Kidney (tissue), 22 donors: ENCODE measurements around the gene FOXC2. TPM values are rescaled to one million over a fixed set of nuclear protein-coding genes. Genes with fewer than 3 reads are reported as not detected.

Experiments used
- DNase-seq, 5 donors: peaks; one replicate each; pipeline ENCODE4 v3.0.0-alpha.2; 2013 to 2020
- FAIRE-seq: peaks from 2 replicates; lab custom pipeline; 2012; peaks lifted over from hg19 to GRCh38; lab: Jason Lieb, UNC
- H3K27ac ChIP-seq, 2 donors: one replicate each; pipeline ENCODE4 v1.7.0; 2013; ENCODE audit warnings: low read depth in 2 of 2, low read length in 2 of 2, inconsistent platforms in 1 of 2
- H3K27me3 ChIP-seq: one replicate; pipeline ENCODE4 v1.7.1; 2013; ENCODE audit warnings: low read length, inconsistent platforms; ENCODE audit not compliant: control insufficient read depth, insufficient read depth
- H3K36me3 ChIP-seq, 3 donors: one replicate each; pipeline versions ENCODE4 v1.7.0 to v1.7.1; 2013; ENCODE audit warnings: low read length in 3 of 3, control low read depth in 1 of 3, inconsistent platforms in 1 of 3; ENCODE audit not compliant: insufficient read depth in 3 of 3, control insufficient read depth in 2 of 3
- H3K4me1 ChIP-seq, 3 donors: one replicate each; pipeline versions ENCODE4 v1.7.0 to v1.7.1; 2013; ENCODE audit warnings: low read length in 3 of 3, inconsistent platforms in 1 of 3, low read depth in 1 of 3; ENCODE audit not compliant: control insufficient read depth in 2 of 3, insufficient read depth in 2 of 3
- H3K4me3 ChIP-seq, 3 donors: one replicate each; pipeline versions ENCODE4 v1.7.0 to v1.8.1; 2013; ENCODE audit warnings: low read length in 3 of 3, control low read depth in 1 of 3, inconsistent platforms in 1 of 3
- H3K9ac ChIP-seq, 3 donors: one replicate each; pipeline versions ENCODE4 v1.7.0 to v1.7.1; 2013; ENCODE audit warnings: low read length in 3 of 3, control low read depth in 1 of 3, inconsistent platforms in 1 of 3
- H3K9me3 ChIP-seq, 3 donors: one replicate each; pipeline versions ENCODE4 v1.7.0 to v1.7.1; 2013; ENCODE audit warnings: low read length in 3 of 3, control low read depth in 1 of 3, inconsistent platforms in 1 of 3; ENCODE audit not compliant: control insufficient read depth in 2 of 3, insufficient read depth in 1 of 3
- intact Hi-C: fragments of 100-400 bp; cut with DNase I; formaldehyde crosslinking; loops from one replicate; pipeline ENCODE4 v1.11.1; 2022
- long read RNA-seq, 10 donors: library from polyadenylated mRNA in 1 of 10; unstranded in 1 of 10; transcript quantifications; one replicate each; pipeline ENCODE4 v2.0.0 and lab custom pipeline, GENCODE V29; 2021 to 2026
- polyA plus RNA-seq: library from polyadenylated mRNA; stranded (reverse); fragments of 350-450 nt; fragmentation: Illumina TruSeq; extraction: RNeasy Lipid Tissue Mini Kit (QIAGEN cat#74804); gene quantifications from one replicate; pipeline ENCODE4 v1.2.3, GENCODE V29; 2014; ENCODE audit warnings: low read depth, low replicate concordance; ENCODE audit not compliant: insufficient read depth
- total RNA-seq: library from RNA; stranded (reverse); fragmentation: NEBNext Ultra II Directional; extraction: Animal tissue kit (Norgen Biotek cat#: 25700); gene quantifications from one replicate; pipeline ENCODE4 v1.2.1, GENCODE V29; 2021
- TF ChIP-seq, protein P1 (sequence below): IDR thresholded peaks from 3 replicates; pipeline ENCODE4 v1.5.1; 2012; ENCODE audit warnings: mild to moderate bottlenecking, moderate library complexity, borderline replicate concordance; ENCODE audit not compliant: insufficient read depth; ENCODE audit errors: extremely low read depth
- donor health status: control.
- donor health status: control.
- donor health status: control.
- donor health status: control.
- donor health status: control.
- donor health status: DM: yes; HTN: yes; CAD: no.
- donor health status: Normal renal cell carcinoma (clear cell type).

FOXC2 gene
- total RNA-seq (6.3 TPM), polyA plus RNA-seq (3.8 TPM)
- long read RNA-seq, donor 1, transcript FOXC2-201 (1 exons, 2,478 nt): major isoform, 56 of 97 reads
- long read RNA-seq, donor 1, transcript FOXC2-202 (1 exons, 2,900 nt): minor isoform, 41 of 97 reads
- long read RNA-seq, donor 1, partial matches to known transcripts: 0 of 97 reads
- long read RNA-seq, donor 1, other reads (novel, unspliced or antisense): 0 of 97 reads
- long read RNA-seq, donor 2, transcript FOXC2-201 (1 exons, 2,478 nt): major isoform, 29 of 45 reads
- long read RNA-seq, donor 2, transcript FOXC2-202 (1 exons, 2,900 nt): minor isoform, 16 of 45 reads
- long read RNA-seq, donor 2, partial matches to known transcripts: 0 of 45 reads
- long read RNA-seq, donor 2, other reads (novel, unspliced or antisense): 0 of 45 reads
- long read RNA-seq, donor 3, transcript FOXC2-202 (1 exons, 2,900 nt): major isoform, 31 of 60 reads
- long read RNA-seq, donor 3, transcript FOXC2-201 (1 exons, 2,478 nt): minor isoform, 29 of 60 reads
- long read RNA-seq, donor 3, partial matches to known transcripts: 0 of 60 reads
- long read RNA-seq, donor 3, other reads (novel, unspliced or antisense): 0 of 60 reads
- long read RNA-seq, donor 4, transcript FOXC2-202 (1 exons, 2,900 nt): major isoform, 17 of 27 reads
- long read RNA-seq, donor 4, transcript FOXC2-201 (1 exons, 2,478 nt): minor isoform, 10 of 27 reads
- long read RNA-seq, donor 4, partial matches to known transcripts: 0 of 27 reads
- long read RNA-seq, donor 4, other reads (novel, unspliced or antisense): 0 of 27 reads
- long read RNA-seq, donor 5, transcript FOXC2-201 (1 exons, 2,478 nt): major isoform, 7 of 8 reads
- long read RNA-seq, donor 5, partial matches to known transcripts: 0 of 8 reads
- long read RNA-seq, donor 5, other reads (novel, unspliced or antisense): 0 of 8 reads
- long read RNA-seq, donor 6, transcript FOXC2-201 (1 exons, 2,478 nt): major isoform, 21 of 29 reads
- long read RNA-seq, donor 6, transcript FOXC2-202 (1 exons, 2,900 nt): minor isoform, 8 of 29 reads
- long read RNA-seq, donor 6, partial matches to known transcripts: 0 of 29 reads
- long read RNA-seq, donor 6, other reads (novel, unspliced or antisense): 0 of 29 reads
- long read RNA-seq, donor 7, partial matches to known transcripts: 0 of 6 reads
- long read RNA-seq, donor 7, other reads (novel, unspliced or antisense): 0 of 6 reads
- long read RNA-seq, donor 8, transcript FOXC2-201 (1 exons, 2,478 nt): major isoform, 36 of 61 reads
- long read RNA-seq, donor 8, transcript FOXC2-202 (1 exons, 2,900 nt): minor isoform, 25 of 61 reads
- long read RNA-seq, donor 8, partial matches to known transcripts: 0 of 61 reads
- long read RNA-seq, donor 8, other reads (novel, unspliced or antisense): 0 of 61 reads
- long read RNA-seq, donor 9, transcript FOXC2-202 (1 exons, 2,900 nt): minor isoform, 16 of 39 reads
- long read RNA-seq, donor 9, transcript FOXC2-201 (1 exons, 2,478 nt): major isoform, 23 of 39 reads
- long read RNA-seq, donor 9, partial matches to known transcripts: 0 of 39 reads
- long read RNA-seq, donor 9, other reads (novel, unspliced or antisense): 0 of 39 reads
- long read RNA-seq, donor 10, transcript FOXC2-201 (1 exons, 2,478 nt): major isoform, 35 of 62 reads
- long read RNA-seq, donor 10, transcript FOXC2-202 (1 exons, 2,900 nt): minor isoform, 27 of 62 reads
- long read RNA-seq, donor 10, partial matches to known transcripts: 0 of 62 reads
- long read RNA-seq, donor 10, other reads (novel, unspliced or antisense): 0 of 62 reads

- FAIRE-seq: no peak
- TF ChIP-seq, protein P1, sequence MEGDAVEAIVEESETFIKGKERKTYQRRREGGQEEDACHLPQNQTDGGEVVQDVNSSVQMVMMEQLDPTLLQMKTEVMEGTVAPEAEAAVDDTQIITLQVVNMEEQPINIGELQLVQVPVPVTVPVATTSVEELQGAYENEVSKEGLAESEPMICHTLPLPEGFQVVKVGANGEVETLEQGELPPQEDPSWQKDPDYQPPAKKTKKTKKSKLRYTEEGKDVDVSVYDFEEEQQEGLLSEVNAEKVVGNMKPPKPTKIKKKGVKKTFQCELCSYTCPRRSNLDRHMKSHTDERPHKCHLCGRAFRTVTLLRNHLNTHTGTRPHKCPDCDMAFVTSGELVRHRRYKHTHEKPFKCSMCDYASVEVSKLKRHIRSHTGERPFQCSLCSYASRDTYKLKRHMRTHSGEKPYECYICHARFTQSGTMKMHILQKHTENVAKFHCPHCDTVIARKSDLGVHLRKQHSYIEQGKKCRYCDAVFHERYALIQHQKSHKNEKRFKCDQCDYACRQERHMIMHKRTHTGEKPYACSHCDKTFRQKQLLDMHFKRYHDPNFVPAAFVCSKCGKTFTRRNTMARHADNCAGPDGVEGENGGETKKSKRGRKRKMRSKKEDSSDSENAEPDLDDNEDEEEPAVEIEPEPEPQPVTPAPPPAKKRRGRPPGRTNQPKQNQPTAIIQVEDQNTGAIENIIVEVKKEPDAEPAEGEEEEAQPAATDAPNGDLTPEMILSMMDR: no peak
- H3K27me3 ChIP-seq: peaks cover 8% of the 10 kb centered on the region
- intact Hi-C loops: loop anchor here (5.0 to 10.0 kb wide), 2 partner anchors 496 to 718 kb away; no protein-coding TSS in a partner anchor
- H3K4me1 ChIP-seq: peaks cover 0 to 5% (median 0%) of the 10 kb centered on the region in 3 donors
- H3K9me3 ChIP-seq: no peaks in the 10 kb centered on the region
- peak within 1 kb of the TSS; percentile 76 to 84 for H3K27ac ChIP-seq
- DNase-seq: peak; percentile 96 to 99 (median 97)
- H3K9ac ChIP-seq: peak within 1 kb of the TSS; percentile 58 to 69 (median 60)
- no peaks in the 10 kb centered on the region for H3K36me3 ChIP-seq
- peak within 1 kb of the TSS; percentile 34 to 72 (median 52) for H3K4me3 ChIP-seq
These were observed at the start of gene FOXC2 for GRCh38 chr16:86566601-86566965. TSS of gene FOXC2 (plus strand) at chr16:86566829. CDS start at chr16:86567336, 507 bp downstream.

DNA sequence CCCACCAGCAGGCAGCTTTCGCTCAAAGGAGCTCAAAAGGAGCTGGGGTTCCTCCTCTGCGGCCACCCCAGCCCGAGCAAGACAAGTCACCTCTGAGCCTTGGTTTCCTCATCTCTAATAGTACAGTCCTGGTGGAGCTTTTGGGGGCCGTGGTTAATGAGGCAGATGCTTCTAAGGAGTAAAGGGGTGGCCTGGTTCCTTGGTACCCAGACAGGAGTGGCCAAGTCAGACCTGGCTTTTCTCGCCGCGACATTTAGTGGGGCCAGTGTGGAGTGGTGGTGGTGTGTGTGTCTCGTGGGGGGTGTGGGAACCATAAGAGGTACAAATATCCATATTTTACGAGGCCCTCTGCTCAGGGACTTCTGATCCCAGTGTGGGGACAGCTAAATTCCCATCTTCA is 49.6 kb upstream of the FOXC2 start:
- H3K36me3 ChIP-seq: no peaks in the 10 kb centered on the region
- H3K9ac ChIP-seq: no peak overlapping the region
- peaks cover 57% of the 10 kb centered on the region for H3K27me3 ChIP-seq
- peak in 1 of 5 donors; percentile 26 for DNase-seq
- TF ChIP-seq, protein P1: no peak
- intact Hi-C loops: loop anchor here (5.0 to 10.0 kb wide), 2 partner anchors 445 to 702 kb away; no protein-coding TSS in a partner anchor
- peaks cover 0 to 3% (median 0%) of the 10 kb centered on the region in 3 donors for H3K4me1 ChIP-seq
- H3K27ac ChIP-seq: no peak overlapping the region
- H3K4me3 ChIP-seq: no peak overlapping the region
- no peak for FAIRE-seq
- no peaks in the 10 kb centered on the region for H3K9me3 ChIP-seq
